KOPT-K1 (cell line): Measurements from ENCODE around the gene NKX1-1.

Experiments
- H3K27ac ChIP-seq: fragments of 200-600 bp; sonication (generic); 2 replicates; pipeline ENCODE4 v1.5.1; 2016; ENCODE audit warnings: antibody characterized with exemption, mild to moderate bottlenecking, low read depth, low read length; ENCODE audit not compliant: poor library complexity, severe bottlenecking
- H3K36me3 ChIP-seq: fragments of 200-600 bp; sonication (generic); 2 replicates; pipeline ENCODE4 v1.5.1; 2017; ENCODE audit warnings: antibody characterized with exemption, mild to moderate bottlenecking, low read length, moderate library complexity; ENCODE audit not compliant: insufficient read depth
- H3K9me3 ChIP-seq: fragments of 200-600 bp; sonication (generic); 2 replicates; pipeline ENCODE4 v1.5.1; 2017; ENCODE audit warnings: antibody characterized with exemption, low read length, mild to moderate bottlenecking; ENCODE audit not compliant: insufficient read depth, poor library complexity, severe bottlenecking

Gene NKX1-1

GRCh38 chr4:1385373-1386340, 20.6 kb downstream of the NKX1-1 start:
- no peak overlapping the region for H3K27ac ChIP-seq
- peaks cover 20% of the 10 kb centered on the region for H3K9me3 ChIP-seq
- H3K36me3 ChIP-seq = no peaks in the 10 kb centered on the region

- no peaks in the 10 kb centered on the region for H3K36me3 ChIP-seq
- no peak overlapping the region for H3K27ac ChIP-seq
- H3K9me3 ChIP-seq = peaks cover 16% of the 10 kb centered on the region
Measured at GRCh38 chr4:1384675-1385372, 21.4 kb downstream of the NKX1-1 start.

- Histone ChIP-seq H3K36me3 (no peaks in the 10 kb centered on the region), H3K9me3 (peaks cover 13% of the 10 kb centered on the region), H3K27ac (no peak overlapping the region)
Measured at GRCh38 chr4:1383728-1384591, 22.3 kb downstream of the NKX1-1 start.

- no peaks in the 10 kb centered on the region for H3K36me3 ChIP-seq
- no peak overlapping the region for H3K27ac ChIP-seq
- H3K9me3 ChIP-seq = peaks cover 4% of the 10 kb centered on the region
Measured at GRCh38 chr4:1382776-1383727, 23.2 kb downstream of the NKX1-1 start.

GRCh38 chr4:1381944-1382541, 24.2 kb downstream of the NKX1-1 start:
- Histone ChIP-seq H3K9me3 (no peaks in the 10 kb centered on the region), H3K36me3 (no peaks in the 10 kb centered on the region), H3K27ac (no peak overlapping the region)

- no peaks in the 10 kb centered on the region for H3K9me3 ChIP-seq
- no peaks in the 10 kb centered on the region for H3K36me3 ChIP-seq
- no peak overlapping the region for H3K27ac ChIP-seq
Measured at GRCh38 chr4:1381181-1381621, 25.0 kb downstream of the NKX1-1 start.

GRCh38 chr4:1380368-1381151, 25.7 kb downstream of the NKX1-1 start:
- Histone ChIP-seq H3K27ac (no peak overlapping the region), H3K36me3 (no peaks in the 10 kb centered on the region), H3K9me3 (no peaks in the 10 kb centered on the region)

GRCh38 chr4:1379801-1380331, 26.4 kb downstream of the NKX1-1 start:
- Histone ChIP-seq H3K27ac (no peak overlapping the region), H3K9me3 (no peaks in the 10 kb centered on the region), H3K36me3 (no peaks in the 10 kb centered on the region)

- no peak overlapping the region for H3K27ac ChIP-seq
- H3K36me3 ChIP-seq = no peaks in the 10 kb centered on the region
- no peaks in the 10 kb centered on the region for H3K9me3 ChIP-seq
Measured at GRCh38 chr4:1379351-1379781, 26.9 kb downstream of the NKX1-1 start.

- Histone ChIP-seq H3K9me3 (no peaks in the 10 kb centered on the region), H3K36me3 (no peaks in the 10 kb centered on the region), H3K27ac (no peak overlapping the region)
Measured at GRCh38 chr4:1378559-1379231, 27.5 kb downstream of the NKX1-1 start.

GRCh38 chr4:1377606-1378261, 28.5 kb downstream of the NKX1-1 start:
- no peaks in the 10 kb centered on the region for H3K36me3 ChIP-seq
- H3K9me3 ChIP-seq = no peaks in the 10 kb centered on the region
- no peak overlapping the region for H3K27ac ChIP-seq
